Gastroesophageal sphincter (tissue), 3 donors: ENCODE data around the gene S100B.

ENCODE experiments used
- CTCF ChIP-seq, 4 experiments: fragments of 200-600 bp in 2 of 4; fragments of 450-650 bp in 2 of 4; sonication (generic) in 1 of 4; IDR thresholded peaks; one replicate each; pipeline ENCODE4 v1.5.1; 2017 to 2019; ENCODE audit warnings: antibody characterized with exemption in 4 of 4, mild to moderate bottlenecking in 2 of 4, moderate library complexity in 2 of 4
- POLR2A ChIP-seq, 2 donors: fragments of 450-650 bp; IDR thresholded peaks; one replicate each; pipeline ENCODE4 v1.6.1; 2017; ENCODE audit warnings: antibody characterized with exemption in 2 of 2, mild to moderate bottlenecking in 2 of 2, moderate library complexity in 1 of 2
- POLR2AphosphoS5 ChIP-seq: sonication (generic); formaldehyde crosslinking; IDR thresholded peaks from one replicate; pipeline ENCODE4 v1.6.1; 2017; ENCODE audit warnings: antibody characterized with exemption

DNA sequence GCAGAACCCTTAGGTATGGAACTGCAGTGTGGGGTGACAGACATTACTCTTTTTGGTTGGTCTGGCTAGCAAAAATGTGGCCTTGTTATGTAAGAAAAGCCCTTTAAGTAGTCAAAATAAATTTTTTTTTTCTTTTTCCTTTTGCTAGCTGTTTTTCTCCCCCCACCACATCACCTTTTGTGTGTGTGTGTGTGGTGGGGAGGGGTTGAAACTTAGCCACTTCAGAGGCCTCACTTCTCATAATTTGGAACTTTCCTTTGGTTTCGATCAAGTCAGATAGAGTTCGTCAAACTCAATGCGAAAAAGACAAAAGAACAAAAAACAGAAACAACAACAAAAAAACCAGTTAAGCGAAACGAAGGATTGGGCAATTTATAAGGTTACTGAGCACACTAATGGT, 28.7 kb upstream of the S100B start:
- no peak for TF ChIP-seq CTCF (IDR thresholded peaks at IDR 0.05)
- no peak for TF ChIP-seq POLR2AphosphoS5
- TF ChIP-seq POLR2A (IDR thresholded peaks at IDR 0.05): no peak
